Thyroid gland (tissue), 4 donors: Measurements from ENCODE around the gene SLC10A3. TPM values are rescaled to one million over a fixed set of nuclear protein-coding genes. Genes with fewer than 3 reads are reported as not detected.
A peak's percentile ranks its signal among the peaks of the same experiment; 100 is the strongest.

Source experiments
- DNase-seq, 2 donors: peaks; one replicate each; pipeline ENCODE4 v3.0.0-alpha.2; 2019
- H3K27ac ChIP-seq, 3 donors: fragments of 200-600 bp; sonication (generic); 1 replicate in 2 of 3; 2 replicates in 1 of 3; pipeline ENCODE4 v1.5.1; 2016 to 2019; ENCODE audit warnings: mild to moderate bottlenecking in 1 of 3, moderate library complexity in 1 of 3
- H3K27me3 ChIP-seq: fragments of 200-600 bp; sonication (generic); one replicate; pipeline ENCODE4 v1.5.1; 2019
- H3K36me3 ChIP-seq, 2 donors: fragments of 200-600 bp; sonication (generic); one replicate each; pipeline ENCODE4 v1.5.1; 2016 to 2019
- H3K4me1 ChIP-seq, 2 donors: fragments of 200-600 bp; sonication (generic); one replicate each; pipeline ENCODE4 v1.5.1; 2017 to 2019
- H3K4me3 ChIP-seq, 3 donors: fragments of 200-600 bp; sonication (generic); replicated peaks in 1 of 3; 1 replicate in 2 of 3; 2 replicates in 1 of 3; pipeline ENCODE4 v1.5.1; 2016; ENCODE audit warnings: mild to moderate bottlenecking in 1 of 3
- H3K9me3 ChIP-seq: fragments of 200-600 bp; sonication (generic); one replicate; pipeline ENCODE4 v1.5.1; 2017
- POLR2A ChIP-seq, 2 donors: fragments of 450-650 bp; IDR thresholded peaks; one replicate each; pipeline ENCODE4 v1.6.1; 2017; ENCODE audit warnings: antibody characterized with exemption in 2 of 2, mild to moderate bottlenecking in 2 of 2, moderate library complexity in 1 of 2
- WGBS, 2 donors: methylation state at CpG; one replicate each; pipeline ENCODE4 v1.1.5; 2017; 5-methylcytosine and 5-hydroxymethylcytosine counted together
- intact Hi-C: fragments of 100-400 bp; cut with DNase I; formaldehyde crosslinking; loops from one replicate; pipeline ENCODE4 v1.15.1; 2023
- total RNA-seq, 4 donors: library from RNA; depleted of rRNA; stranded (reverse); fragments of >200 nt; gene quantifications; one replicate each; pipeline ENCODE4 v1.2.3, GENCODE V29; 2016
- TF ChIP-seq, protein P1 (sequence below), 6 experiments: fragments of 200-600 bp in 3 of 6; fragments of 450-650 bp in 3 of 6; sonication (generic) in 3 of 6; IDR thresholded peaks; one replicate each; pipeline ENCODE4 v1.5.1; 2016 to 2019; ENCODE audit warnings: antibody characterized with exemption in 6 of 6, mild to moderate bottlenecking in 2 of 6, inconsistent platforms in 1 of 6, moderate library complexity in 1 of 6

SLC10A3 gene
- total RNA-seq, 4 donors from 2014 or later, result 21.9 to 40.6 (median 29.3) TPM

GRCh38 chrX:154481195-154481594 lies 9.2 kb downstream of the SLC10A3 start:
- H3K4me3 ChIP-seq, result no peak overlapping the region
- no peak for TF ChIP-seq POLR2A (IDR thresholded peaks at IDR 0.05)
- TF ChIP-seq, protein P1, sequence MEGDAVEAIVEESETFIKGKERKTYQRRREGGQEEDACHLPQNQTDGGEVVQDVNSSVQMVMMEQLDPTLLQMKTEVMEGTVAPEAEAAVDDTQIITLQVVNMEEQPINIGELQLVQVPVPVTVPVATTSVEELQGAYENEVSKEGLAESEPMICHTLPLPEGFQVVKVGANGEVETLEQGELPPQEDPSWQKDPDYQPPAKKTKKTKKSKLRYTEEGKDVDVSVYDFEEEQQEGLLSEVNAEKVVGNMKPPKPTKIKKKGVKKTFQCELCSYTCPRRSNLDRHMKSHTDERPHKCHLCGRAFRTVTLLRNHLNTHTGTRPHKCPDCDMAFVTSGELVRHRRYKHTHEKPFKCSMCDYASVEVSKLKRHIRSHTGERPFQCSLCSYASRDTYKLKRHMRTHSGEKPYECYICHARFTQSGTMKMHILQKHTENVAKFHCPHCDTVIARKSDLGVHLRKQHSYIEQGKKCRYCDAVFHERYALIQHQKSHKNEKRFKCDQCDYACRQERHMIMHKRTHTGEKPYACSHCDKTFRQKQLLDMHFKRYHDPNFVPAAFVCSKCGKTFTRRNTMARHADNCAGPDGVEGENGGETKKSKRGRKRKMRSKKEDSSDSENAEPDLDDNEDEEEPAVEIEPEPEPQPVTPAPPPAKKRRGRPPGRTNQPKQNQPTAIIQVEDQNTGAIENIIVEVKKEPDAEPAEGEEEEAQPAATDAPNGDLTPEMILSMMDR (IDR thresholded peaks at IDR 0.05), result no peak
- no peak overlapping the region for H3K27ac ChIP-seq
- H3K9me3 ChIP-seq, result no peaks in the 10 kb centered on the region
- intact Hi-C loops, result no loop called here
- DNase-seq, result no peak
- no peaks in the 10 kb centered on the region for H3K36me3 ChIP-seq
- H3K27me3 ChIP-seq, result no peaks in the 10 kb centered on the region
- 81 to 89% methylated on average over 5 of the region's 5 CpGs for WGBS, 2 donors
- peaks cover 0 to 13% of the 10 kb centered on the region in 2 donors for H3K4me1 ChIP-seq

DNA sequence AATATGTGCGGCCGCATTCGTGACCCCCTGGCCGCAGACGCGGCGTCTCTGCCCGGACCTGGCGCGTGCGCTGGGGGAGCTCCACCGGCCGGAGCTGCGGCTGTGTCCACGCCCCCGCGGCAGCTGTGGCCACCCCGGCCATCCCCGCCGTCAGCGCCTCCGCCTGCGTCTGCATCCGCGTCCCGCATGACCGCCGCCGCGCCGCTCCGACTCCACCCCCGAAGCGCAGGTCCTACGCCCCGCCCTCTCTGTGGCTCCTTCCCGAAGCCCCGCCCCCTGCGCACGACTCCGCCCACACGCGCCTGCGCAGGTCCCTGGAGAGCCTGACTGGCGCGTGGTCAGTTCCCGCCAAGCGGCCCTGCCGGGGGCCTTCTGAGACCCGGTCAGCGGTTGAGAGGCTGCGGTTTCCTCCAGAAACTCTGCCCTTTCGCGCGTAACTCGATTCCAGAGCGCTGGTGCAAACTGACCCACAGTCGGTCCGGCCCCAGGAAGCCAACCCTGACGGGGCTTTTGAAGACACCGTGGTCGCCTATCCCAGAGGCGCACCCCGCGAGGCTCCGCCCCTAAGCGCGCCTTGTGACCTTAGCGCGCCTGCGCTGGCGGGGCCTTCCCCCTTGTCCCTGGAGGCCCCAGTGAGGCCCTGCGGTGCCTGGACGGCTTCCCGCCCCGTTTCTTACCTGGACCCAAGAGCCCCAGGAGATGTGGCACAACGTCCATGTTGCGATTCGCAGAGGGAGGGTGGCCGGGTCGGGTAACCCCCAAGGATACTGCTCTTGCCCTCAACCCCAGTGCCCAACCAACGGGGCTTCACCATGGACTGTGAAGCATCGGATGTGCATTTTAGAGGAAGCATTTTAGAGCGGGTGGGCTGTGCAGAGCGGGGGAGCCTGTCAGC lies 11.5 kb downstream of the SLC10A3 start, which contains the start of gene LAGE3:
TSS of gene LAGE3 (minus strand) at position 554 of the 895 bp plus-strand sequence. CDS start at position 188, 366 bp downstream.
- peak within 1 kb of the TSS; percentile 57 to 82 (median 64) for H3K27ac ChIP-seq
- intact Hi-C loops, result no loop called here

GRCh38 chrX:154477891-154478477 lies 12.4 kb downstream of the SLC10A3 start:
- H3K27ac ChIP-seq, result no peak overlapping the region
- WGBS, 2 donors, result 79 to 90% methylated on average over 12 to 13 of the region's 24 CpGs
- intact Hi-C loops, result no loop called here

More for the DNA sequence above, 11.5 kb downstream of the SLC10A3 start, which contains the start of gene LAGE3:
- Histone ChIP-seq H3K4me3 (peak within 1 kb of the TSS in 1 of 3 donors; percentile 26), H3K27me3 (no peaks in the 10 kb centered on the region), H3K36me3 (no peaks in the 10 kb centered on the region), H3K4me1 (no peaks in the 10 kb centered on the region), H3K9me3 (no peaks in the 10 kb centered on the region)
- TF ChIP-seq, protein P1 (IDR thresholded peaks at IDR 0.05), result no peak
- TF ChIP-seq POLR2A (IDR thresholded peaks at IDR 0.05), result peak in 1 of 2 donors; percentile 51
- peak; percentile 88 to 90 for DNase-seq
- 38 to 44% methylated on average over 4 to 9 of the region's 85 CpGs for WGBS, 2 donors

DNA sequence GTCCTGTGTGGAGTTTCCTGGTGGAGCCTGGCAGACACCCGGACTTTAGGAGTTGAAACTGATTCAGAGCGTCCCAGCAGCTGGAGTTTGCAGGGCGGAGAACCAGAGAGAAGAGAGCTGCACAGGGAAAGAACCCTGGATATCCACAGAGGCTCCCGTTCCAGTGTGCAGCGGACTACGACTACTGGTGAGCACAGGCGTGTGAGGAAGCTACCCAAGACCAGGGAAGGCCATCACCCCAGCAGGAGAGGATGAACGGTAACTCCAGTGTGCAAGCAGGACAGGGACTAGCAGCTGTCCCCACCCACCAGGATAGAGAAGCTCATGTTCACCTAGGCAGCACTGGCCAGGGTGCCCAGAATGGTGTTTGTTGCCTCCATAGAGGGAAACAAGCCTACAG lies 13.6 kb downstream of the SLC10A3 start:
- Histone ChIP-seq H3K4me1 (no peaks in the 10 kb centered on the region), H3K27ac (no peak overlapping the region), H3K36me3 (no peaks in the 10 kb centered on the region), H3K4me3 (no peak overlapping the region), H3K27me3 (no peaks in the 10 kb centered on the region), H3K9me3 (no peaks in the 10 kb centered on the region)
- intact Hi-C loops, result no loop called here
- TF ChIP-seq, protein P1 (IDR thresholded peaks at IDR 0.05), result no peak
- TF ChIP-seq POLR2A (IDR thresholded peaks at IDR 0.05), result no peak
- DNase-seq, result peak; percentile 18
- WGBS, 2 donors, result 60 to 78% methylated on average over 5 to 8 of the region's 8 CpGs

More at GRCh38 chrX:154477891-154478477, 12.4 kb downstream of the SLC10A3 start:
- Histone ChIP-seq H3K4me3 (peak overlapping the region in 1 of 3 donors; percentile 26), H3K4me1 (no peaks in the 10 kb centered on the region), H3K27me3 (no peaks in the 10 kb centered on the region), H3K36me3 (no peaks in the 10 kb centered on the region), H3K9me3 (no peaks in the 10 kb centered on the region)
- TF ChIP-seq, protein P1 (IDR thresholded peaks at IDR 0.05), result no peak
- TF ChIP-seq POLR2A (IDR thresholded peaks at IDR 0.05), result no peak
- no peak for DNase-seq
